Panc1 (cell line): ENCODE measurements around the gene FGG. TPM values are rescaled to one million over a fixed set of nuclear protein-coding genes. Genes with fewer than 3 reads are reported as not detected.
"Not testable (repeated sequence)": the region's sequence is repeated elsewhere in the genome, so short reads cannot be mapped to it uniquely, and the experiment has no call there.

ENCODE experiments used
- ATAC-seq: fragments of 200-7000 bp; cut with Tn5 transposase; 2 replicates; pipeline ENCODE4 v1.9.1; 2020; ENCODE audit warnings: mild to moderate bottlenecking, moderate library complexity
- BruUV-seq: library from RNA; stranded (reverse); fragments of 400-500 nt; replicated peaks from 2 replicates; lab custom pipeline; 2021; lab: Mats Ljungman, UMichigan
- CTCF ChIA-PET: fragments of 300-600 bp; sonication (Branson Sonifier 250); formaldehyde crosslinking; loops from one replicate; lab custom pipeline; 2022; ENCODE audit warnings: antibody characterized with exemption; lab: Charles Lee
- POLR2A ChIA-PET: fragments of 300-600 bp; sonication (Branson Sonifier 250); formaldehyde crosslinking; loops from one replicate; lab custom pipeline; 2022; ENCODE audit warnings: antibody characterized with exemption; lab: Charles Lee
- DNase-seq: peaks from one replicate; pipeline ENCODE4 v3.0.0-alpha.2; 2010; ENCODE audit warnings: low read depth, low spot score
- H3K27ac ChIP-seq: 2 replicates; pipeline ENCODE4 v1.5.1; 2011; ENCODE audit warnings: mild to moderate bottlenecking, low read length, inconsistent platforms
- H3K27me3 ChIP-seq: fragments of 200-500 bp; sonication (Bioruptor generic); 2 replicates; pipeline ENCODE4 v1.6.0; 2014; ENCODE audit warnings: low read length, inconsistent platforms; ENCODE audit not compliant: control insufficient read depth, insufficient read depth
- H3K36me3 ChIP-seq: fragments of 200-500 bp; sonication (Bioruptor generic); 2 replicates; pipeline ENCODE4 v1.5.1; 2014; ENCODE audit warnings: inconsistent platforms, mild to moderate bottlenecking, low read length, moderate library complexity; ENCODE audit not compliant: control insufficient read depth, insufficient read depth
- H3K4me1 ChIP-seq: 2 replicates; pipeline ENCODE4 v1.5.1; 2011; ENCODE audit warnings: inconsistent platforms, mild to moderate bottlenecking, low read length, moderate library complexity; ENCODE audit not compliant: control insufficient read depth, insufficient read depth
- H3K4me3 ChIP-seq, 2 experiments: 2 replicates each; pipeline ENCODE4 v1.5.1; 2011 to 2012; ENCODE audit warnings: low read depth in 2 of 2, low read length in 2 of 2, mild to moderate bottlenecking in 2 of 2, inconsistent platforms in 1 of 2, moderate library complexity in 1 of 2
- H3K9me3 ChIP-seq: fragments of 200-500 bp; sonication (Bioruptor generic); 2 replicates; pipeline ENCODE4 v1.5.1; 2014; ENCODE audit warnings: low read depth, mild to moderate bottlenecking, inconsistent platforms, low read length, moderate library complexity; ENCODE audit not compliant: control insufficient read depth, insufficient read depth
- CTCF ChIP-seq: fragments of 450-650 bp; IDR thresholded peaks from 2 replicates; pipeline ENCODE4 v1.5.1; 2017; ENCODE audit warnings: mild to moderate bottlenecking
- POLR2AphosphoS5 ChIP-seq: IDR thresholded peaks from 2 replicates; pipeline ENCODE4 v1.6.1; 2012; ENCODE audit warnings: mild to moderate bottlenecking, low read depth, low read length, moderate library complexity
- REST ChIP-seq, 2 experiments: IDR thresholded peaks; 2 replicates each; pipeline ENCODE4 v1.6.1; 2011 to 2012; ENCODE audit warnings: low read depth in 2 of 2, control low read depth in 1 of 2, low read length in 1 of 2, mild to moderate bottlenecking in 1 of 2, moderate library complexity in 1 of 2; ENCODE audit not compliant: insufficient read depth in 1 of 2
- SIN3A ChIP-seq: IDR thresholded peaks from 2 replicates; pipeline ENCODE4 v1.6.1; 2012; ENCODE audit warnings: low read depth, mild to moderate bottlenecking, low read length, moderate library complexity, borderline replicate concordance; ENCODE audit not compliant: insufficient read depth
- TCF7L2 ChIP-seq: IDR thresholded peaks from 2 replicates; pipeline ENCODE4 v1.6.1; 2011; ENCODE audit warnings: mild to moderate bottlenecking, low read depth, low read length, inconsistent platforms
- in situ Hi-C: cut with HindIII; loops from 2 replicates; pipeline ENCODE4 v1.10.0; 2016; ENCODE audit warnings: low sequenced_read_pairs, low pct_unique_long_range_greater_than_20kb
- intact Hi-C: fragments of 100-400 bp; cut with micrococcal nuclease; formaldehyde crosslinking; loops from one replicate; pipeline ENCODE4 v1.10.0; 2022; ENCODE audit not compliant: unreplicated experiment
- total RNA-seq: library from RNA; stranded (reverse); gene quantifications from one replicate; pipeline ENCODE4 v1.2.1, GENCODE V29; 2021; ENCODE audit not compliant: unreplicated experiment

The FGG gene
- total RNA-seq, 1 experiment from 2014 or later, result 1.8 TPM

GRCh38 chr4:154595807-154596206 is 16.6 kb downstream of the FGG start:
- intact Hi-C loops (no loop called here), in situ Hi-C loops (no loop called here)
- DNase-seq (no peak), ATAC-seq (no peak)
- H3K4me1 ChIP-seq, result no peaks in the 10 kb centered on the region
- ChIA-PET CTCF (interaction anchor here (0.6 kb wide), 1 partner anchor 183 kb away, joined by 5 read pairs; no protein-coding TSS in a partner anchor), POLR2A (interaction anchor here (0.6 kb wide), 2 partner anchors 44 to 54 kb away, joined by 4 to 13 read pairs; no protein-coding TSS in a partner anchor)
- TF ChIP-seq REST (IDR thresholded peaks at IDR 0.05; ENCODE audit: insufficient read depth in 1 of 2, low read depth in 2 of 2, low read length in 1 of 2) (no peak), TCF7L2 (no peak), POLR2AphosphoS5 (no peak), CTCF (no peak), SIN3A (no peak)
- no peaks in the 10 kb centered on the region for H3K9me3 ChIP-seq
- H3K4me3 ChIP-seq, result no peak overlapping the region
- no peaks in the 10 kb centered on the region for H3K36me3 ChIP-seq
- no peak overlapping the region for H3K27ac ChIP-seq
- H3K27me3 ChIP-seq, result no peaks in the 10 kb centered on the region
- BruUV-seq, result no TSS peak

- DNase-seq, H3K4me1 ChIP-seq, in situ Hi-C loops, H3K4me3 ChIP-seq, H3K27me3 ChIP-seq, ATAC-seq, intact Hi-C loops, H3K36me3 ChIP-seq, CTCF ChIA-PET, H3K9me3 ChIP-seq, H3K27ac ChIP-seq, POLR2A ChIA-PET, BruUV-seq: not testable (repeated sequence)
These were observed 18.1 kb downstream of the FGG start for GRCh38 chr4:154594343-154594742.

GRCh38 chr4:154593868-154594267 is 18.6 kb downstream of the FGG start:
- ATAC-seq, result no peak
- no peaks in the 10 kb centered on the region for H3K4me1 ChIP-seq
- POLR2A ChIA-PET, result no interaction called here

More at GRCh38 chr4:154593868-154594267, 18.6 kb downstream of the FGG start:
- Histone ChIP-seq H3K36me3 (no peaks in the 10 kb centered on the region), H3K4me3 (no peak overlapping the region), H3K27ac (no peak overlapping the region), H3K9me3 (no peaks in the 10 kb centered on the region), H3K27me3 (no peaks in the 10 kb centered on the region)
- CTCF ChIA-PET, result no interaction called here
- no peak for TF ChIP-seq REST (IDR thresholded peaks at IDR 0.05; ENCODE audit: insufficient read depth in 1 of 2, low read depth in 2 of 2, low read length in 1 of 2)
- TF ChIP-seq CTCF, result no peak
- no peak for TF ChIP-seq SIN3A
- TF ChIP-seq POLR2AphosphoS5, result no peak
- TF ChIP-seq TCF7L2, result no peak
- intact Hi-C loops (no loop called here), in situ Hi-C loops (no loop called here)
- DNase-seq, result no peak
- BruUV-seq, result no TSS peak
